Fibroblast of lung (primary cell): ENCODE data around the gene ITPR3.

Experiments used
- EZH2 ChIP-seq: IDR thresholded peaks from 2 replicates; pipeline ENCODE4 v1.5.1; 2012; ENCODE audit warnings: low read length, control low read depth, mild to moderate bottlenecking; ENCODE audit errors: missing control alignments
- TF ChIP-seq, protein P1 (sequence below), 2 donors: IDR thresholded peaks in 1 of 2; conservative IDR thresholded peaks in 1 of 2; 1 replicate in 1 of 2; 2 replicates in 1 of 2; pipeline ENCODE4 v1.5.1; 2011 to 2012; ENCODE audit warnings: low read length in 2 of 2, control low read depth in 1 of 2, inconsistent platforms in 1 of 2, low read depth in 1 of 2, mild to moderate bottlenecking in 1 of 2

DNA sequence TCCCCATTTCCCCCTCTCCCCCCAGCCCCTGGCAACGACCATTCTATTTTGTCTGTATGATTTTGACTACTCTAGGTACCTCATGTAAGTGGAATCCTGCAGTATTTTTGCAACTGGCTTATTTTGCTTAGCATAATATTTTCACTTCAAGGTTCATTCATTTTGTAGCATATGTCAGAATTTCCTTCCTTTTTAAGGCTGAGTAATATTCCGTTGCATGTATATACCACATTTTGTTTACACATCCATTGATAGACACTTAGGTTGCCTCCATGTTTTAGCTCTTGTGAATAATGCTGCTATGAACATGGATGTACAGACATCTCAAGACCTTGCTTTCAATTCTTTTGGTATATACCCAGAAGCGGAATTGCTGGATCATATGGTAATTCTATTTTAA, 91.8 kb downstream of the ITPR3 start:
- TF ChIP-seq, protein P1, sequence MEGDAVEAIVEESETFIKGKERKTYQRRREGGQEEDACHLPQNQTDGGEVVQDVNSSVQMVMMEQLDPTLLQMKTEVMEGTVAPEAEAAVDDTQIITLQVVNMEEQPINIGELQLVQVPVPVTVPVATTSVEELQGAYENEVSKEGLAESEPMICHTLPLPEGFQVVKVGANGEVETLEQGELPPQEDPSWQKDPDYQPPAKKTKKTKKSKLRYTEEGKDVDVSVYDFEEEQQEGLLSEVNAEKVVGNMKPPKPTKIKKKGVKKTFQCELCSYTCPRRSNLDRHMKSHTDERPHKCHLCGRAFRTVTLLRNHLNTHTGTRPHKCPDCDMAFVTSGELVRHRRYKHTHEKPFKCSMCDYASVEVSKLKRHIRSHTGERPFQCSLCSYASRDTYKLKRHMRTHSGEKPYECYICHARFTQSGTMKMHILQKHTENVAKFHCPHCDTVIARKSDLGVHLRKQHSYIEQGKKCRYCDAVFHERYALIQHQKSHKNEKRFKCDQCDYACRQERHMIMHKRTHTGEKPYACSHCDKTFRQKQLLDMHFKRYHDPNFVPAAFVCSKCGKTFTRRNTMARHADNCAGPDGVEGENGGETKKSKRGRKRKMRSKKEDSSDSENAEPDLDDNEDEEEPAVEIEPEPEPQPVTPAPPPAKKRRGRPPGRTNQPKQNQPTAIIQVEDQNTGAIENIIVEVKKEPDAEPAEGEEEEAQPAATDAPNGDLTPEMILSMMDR (conservative IDR thresholded peaks at IDR 0.05 in 1 of 2, IDR thresholded peaks at IDR 0.05 in 1 of 2; ENCODE audit: low read depth in 1 of 2, low read length in 2 of 2) = no peak
- TF ChIP-seq EZH2 = no peak
